Right lobe of liver (tissue), 6 donors: ENCODE measurements around the gene WHRN. TPM values are rescaled to one million over a fixed set of nuclear protein-coding genes. Genes with fewer than 3 reads are reported as not detected.

Experiments used
- ATAC-seq, 4 donors: fragments of 200-7000 bp; cut with Tn5 transposase; one replicate each; pipeline ENCODE4 v1.9.1; 2020; ENCODE audit warnings: mild to moderate bottlenecking in 4 of 4, moderate library complexity in 4 of 4
- DNase-seq, 3 donors: peaks; one replicate each; pipeline ENCODE4 v3.0.0-alpha.2; 2020
- H3K27ac ChIP-seq, 3 donors: fragments of 200-600 bp; one replicate each; pipeline ENCODE4 v1.8.0; 2022
- H3K27me3 ChIP-seq, 2 donors: fragments of 200-600 bp; one replicate each; pipeline ENCODE4 v1.8.0; 2022
- H3K36me3 ChIP-seq, 4 donors: fragments of 200-600 bp; sonication (generic) in 1 of 4; one replicate each; pipeline versions ENCODE4 v1.5.1 to v1.8.0; 2017 to 2022; ENCODE audit warnings: control low read depth in 1 of 4
- H3K4me1 ChIP-seq, 4 donors: fragments of 200-600 bp; sonication (generic) in 1 of 4; one replicate each; pipeline versions ENCODE4 v1.5.1 to v1.8.0; 2017 to 2022; ENCODE audit warnings: control low read depth in 1 of 4
- H3K4me3 ChIP-seq, 3 donors: fragments of 200-600 bp; one replicate each; pipeline ENCODE4 v1.8.0; 2022
- H3K9me3 ChIP-seq, 4 donors: fragments of 200-600 bp; sonication (generic) in 1 of 4; one replicate each; pipeline versions ENCODE4 v1.5.1 to v1.8.0; 2017 to 2022; ENCODE audit warnings: control low read depth in 1 of 4
- CTCF ChIP-seq, 4 donors: fragments of 200-600 bp in 3 of 4; fragments of 450-650 bp in 1 of 4; IDR thresholded peaks; one replicate each; pipeline versions ENCODE4 v1.5.1 to v1.8.0; 2016 to 2022; ENCODE audit warnings: antibody characterized with exemption in 4 of 4, mild to moderate bottlenecking in 2 of 4
- POLR2A ChIP-seq: fragments of 450-650 bp; IDR thresholded peaks from one replicate; pipeline ENCODE4 v1.6.1; 2017; ENCODE audit warnings: antibody characterized with exemption, mild to moderate bottlenecking
- WGBS: methylation state at CpG from one replicate; pipeline ENCODE4 v1.1.6; 2018; ENCODE audit warnings: low coverage, low lambda C conversion rate; ENCODE audit not compliant: insufficient coverage; ENCODE audit errors: missing lambda C conversion rate; 5-methylcytosine and 5-hydroxymethylcytosine counted together
- intact Hi-C, 2 donors: fragments of 100-400 bp; cut with DNase I; formaldehyde crosslinking; loops; one replicate each; pipeline versions ENCODE4 v1.11.2 to v1.14.1; 2022
- total RNA-seq, 6 experiments: library from RNA; depleted of rRNA in 2 of 6; stranded (reverse); fragments of >200 nt in 2 of 6; fragmentation: NEBNext Ultra II Directional in 3 of 6; extraction: Animal tissue kit (Norgen Biotek cat#: 25700) in 3 of 6; gene quantifications; one replicate each; pipeline versions ENCODE4 v1.1.0 to v1.2.4, GENCODE V29; 2016 to 2023
- donor health status: DM: no; HTN: yes; CAD: no.
- donor health status: DM: no; HTN: no; CAD: no.
- donor health status: DM: no; HTN: no; CAD: no.
- donor health status: DM: no; HTN: yes; CAD: no.
- donor health status: DM: no; HTN: yes; CAD: no.

The WHRN gene
- total RNA-seq, 6 experiments from 2014 or later, result 2.1 to 3.7 (median 2.7) TPM

GRCh38 chr9:114465906-114466900, 39.1 kb downstream of the WHRN start:
- intact Hi-C loops, result no loop called here
- WGBS, result 90% methylated on average over 2 of the region's 28 CpGs
- DNase-seq, result peak; percentile 65 to 72 (median 70)

GRCh38 chr9:114465417-114465816, 39.9 kb downstream of the WHRN start:
- DNase-seq (no peak), ATAC-seq (no peak)
- WGBS, result no CpG with 5 or more reads among the region's 4 CpGs
- TF ChIP-seq POLR2A (no peak), CTCF (IDR thresholded peaks at IDR 0.05) (no peak)
- Histone ChIP-seq H3K4me3 (no peak overlapping the region), H3K27me3 (no peaks in the 10 kb centered on the region), H3K9me3 (no peaks in the 10 kb centered on the region), H3K4me1 (peaks cover 0 to 5% (median 0%) of the 10 kb centered on the region in 4 donors), H3K27ac (no peak overlapping the region), H3K36me3 (no peaks in the 10 kb centered on the region)
- intact Hi-C loops, result no loop called here

More at GRCh38 chr9:114465906-114466900, 39.1 kb downstream of the WHRN start:
- ATAC-seq, result peak; percentile 75 to 94 (median 86)
- Histone ChIP-seq H3K36me3 (no peaks in the 10 kb centered on the region), H3K27me3 (no peaks in the 10 kb centered on the region), H3K9me3 (no peaks in the 10 kb centered on the region), H3K27ac (no peak overlapping the region), H3K4me3 (no peak overlapping the region), H3K4me1 (peaks cover 0 to 5% (median 0%) of the 10 kb centered on the region in 4 donors)
- TF ChIP-seq POLR2A (no peak), CTCF (IDR thresholded peaks at IDR 0.05) (no peak)

- Histone ChIP-seq H3K9me3 (no peaks in the 10 kb centered on the region), H3K36me3 (no peaks in the 10 kb centered on the region), H3K27me3 (no peaks in the 10 kb centered on the region), H3K4me1 (peaks cover 0 to 5% (median 0%) of the 10 kb centered on the region in 4 donors), H3K27ac (no peak overlapping the region), H3K4me3 (no peak overlapping the region)
- no peak for ATAC-seq
- TF ChIP-seq CTCF (IDR thresholded peaks at IDR 0.05), result no peak
- TF ChIP-seq POLR2A, result no peak
- intact Hi-C loops, result no loop called here
- WGBS, result 83% methylated on average over 5 of the region's 5 CpGs
- DNase-seq, result peak in 1 of 3 donors; percentile 14
Observed at GRCh38 chr9:114464281-114465051, 40.8 kb downstream of the WHRN start.

GRCh38 chr9:114462791-114463190, 42.5 kb downstream of the WHRN start:
- no peaks in the 10 kb centered on the region for H3K27me3 ChIP-seq
- ATAC-seq (no peak), DNase-seq (no peak)
- peaks cover 0 to 5% (median 0%) of the 10 kb centered on the region in 4 donors for H3K4me1 ChIP-seq
- intact Hi-C loops, result no loop called here
- H3K4me3 ChIP-seq, result no peak overlapping the region
- WGBS, result 100% methylated on average over 1 of the region's 5 CpGs
- no peaks in the 10 kb centered on the region for H3K9me3 ChIP-seq
- no peaks in the 10 kb centered on the region for H3K36me3 ChIP-seq
- no peak overlapping the region for H3K27ac ChIP-seq
- no peak for TF ChIP-seq CTCF (IDR thresholded peaks at IDR 0.05)
- TF ChIP-seq POLR2A, result no peak
